GM20000 (cell line): Measurements from ENCODE around the gene DENND2D.
"Not testable (repeated sequence)": the region's sequence is repeated elsewhere in the genome, so short reads cannot be mapped to it uniquely, and the experiment has no call there.

Source experiments
- DNase-seq: peaks from one replicate; pipeline ENCODE4 v3.0.0; 2012; ENCODE audit warnings: low spot score
- CTCF ChIP-seq: IDR thresholded peaks from 2 replicates; pipeline ENCODE4 v1.5.1; 2012; ENCODE audit warnings: mild to moderate bottlenecking, control low read depth; ENCODE audit errors: extremely low read depth, missing control alignments

The DENND2D gene

GRCh38 chr1:111221276-111221632, 20.8 kb upstream of the DENND2D start:
- DNase-seq: no peak
- no peak for TF ChIP-seq CTCF

- DNase-seq: no peak
- no peak for TF ChIP-seq CTCF
Measured at GRCh38 chr1:111220302-111220890, 19.9 kb upstream of the DENND2D start.

- peak; percentile 60 for DNase-seq
- TF ChIP-seq CTCF: no peak
Measured at GRCh38 chr1:111219557-111220286, 19.3 kb upstream of the DENND2D start.

GRCh38 chr1:111218701-111219556, 18.5 kb upstream of the DENND2D start:
- no peak for TF ChIP-seq CTCF
- DNase-seq: no peak

- DNase-seq: no peak
- no peak for TF ChIP-seq CTCF
Measured at GRCh38 chr1:111217183-111217910, 16.9 kb upstream of the DENND2D start.

GRCh38 chr1:111216751-111217150, 16.3 kb upstream of the DENND2D start:
- no peak for DNase-seq
- no peak for TF ChIP-seq CTCF

- not testable (repeated sequence) for DNase-seq
Measured at GRCh38 chr1:111215285-111215684, 14.8 kb upstream of the DENND2D start.
